A673 (cell line): ENCODE data around the gene CALN1.

Source experiments
- EZH2 ChIP-seq: fragments of 200-600 bp; sonication (generic); IDR thresholded peaks from 2 replicates; pipeline ENCODE4 v1.6.1; 2017; ENCODE audit warnings: borderline replicate concordance, low read depth, mild to moderate bottlenecking, mixed read lengths, antibody characterized with exemption, low read length; ENCODE audit not compliant: poor library complexity, severe bottlenecking
- TF ChIP-seq, protein P1 (sequence below): fragments of 300-800, 200-600 bp; sonication (generic); conservative IDR thresholded peaks from 2 replicates; pipeline ENCODE4 v1.5.1; 2017; ENCODE audit warnings: low read depth, mild to moderate bottlenecking, antibody characterized with exemption, low read length, moderate library complexity, mixed read lengths

- TF ChIP-seq, protein P1, sequence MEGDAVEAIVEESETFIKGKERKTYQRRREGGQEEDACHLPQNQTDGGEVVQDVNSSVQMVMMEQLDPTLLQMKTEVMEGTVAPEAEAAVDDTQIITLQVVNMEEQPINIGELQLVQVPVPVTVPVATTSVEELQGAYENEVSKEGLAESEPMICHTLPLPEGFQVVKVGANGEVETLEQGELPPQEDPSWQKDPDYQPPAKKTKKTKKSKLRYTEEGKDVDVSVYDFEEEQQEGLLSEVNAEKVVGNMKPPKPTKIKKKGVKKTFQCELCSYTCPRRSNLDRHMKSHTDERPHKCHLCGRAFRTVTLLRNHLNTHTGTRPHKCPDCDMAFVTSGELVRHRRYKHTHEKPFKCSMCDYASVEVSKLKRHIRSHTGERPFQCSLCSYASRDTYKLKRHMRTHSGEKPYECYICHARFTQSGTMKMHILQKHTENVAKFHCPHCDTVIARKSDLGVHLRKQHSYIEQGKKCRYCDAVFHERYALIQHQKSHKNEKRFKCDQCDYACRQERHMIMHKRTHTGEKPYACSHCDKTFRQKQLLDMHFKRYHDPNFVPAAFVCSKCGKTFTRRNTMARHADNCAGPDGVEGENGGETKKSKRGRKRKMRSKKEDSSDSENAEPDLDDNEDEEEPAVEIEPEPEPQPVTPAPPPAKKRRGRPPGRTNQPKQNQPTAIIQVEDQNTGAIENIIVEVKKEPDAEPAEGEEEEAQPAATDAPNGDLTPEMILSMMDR, result no peak
- no peak for TF ChIP-seq EZH2
Measured at GRCh38 chr7:71739520-71740173, 672.5 kb downstream of the CALN1 start.
